Endothelial cell of umbilical vein (primary cell): ENCODE measurements around the gene SLC9A3. TPM values are rescaled to one million over a fixed set of nuclear protein-coding genes. Genes with fewer than 3 reads are reported as not detected.

Source experiments
- BruUV-seq: library from RNA; stranded (reverse); fragments of 400-500 nt; replicated peaks from 2 replicates; lab custom pipeline; 2021; lab: Mats Ljungman, UMichigan
- CTCF ChIA-PET: fragments of 300-600, 350-600 bp; sonication (Branson Sonifier 250); formaldehyde crosslinking; loops from one replicate; lab custom pipeline; 2021; ENCODE audit warnings: antibody characterized with exemption, inconsistent platforms; lab: Charles Lee
- POLR2A ChIA-PET: fragments of 300-600, 350-600 bp; sonication (Branson Sonifier 250); formaldehyde crosslinking; loops from one replicate; lab custom pipeline; 2021; ENCODE audit warnings: antibody characterized with exemption, inconsistent platforms; lab: Charles Lee
- DNase-seq: peaks from one replicate; pipeline ENCODE4 v3.0.0-alpha.2; 2011; ENCODE audit warnings: low read depth, low spot score
- FAIRE-seq: peaks from 2 replicates; lab custom pipeline; 2011; peaks lifted over from hg19 to GRCh38; lab: Jason Lieb, UNC
- H2AFZ ChIP-seq: 2 replicates; pipeline ENCODE4 v1.6.0; 2012; ENCODE audit warnings: low read depth, low read length, control low read depth, inconsistent platforms
- H3K27ac ChIP-seq: 2 replicates; pipeline ENCODE4 v1.5.1; 2011; ENCODE audit warnings: low read depth, mild to moderate bottlenecking, control low read depth, low read length, moderate library complexity; ENCODE audit not compliant: insufficient read depth
- H3K27me3 ChIP-seq, 2 experiments: 2 replicates each; pipeline versions ENCODE4 v1.6.0 to v1.6.1; 2011; ENCODE audit warnings: low read length in 2 of 2, mixed read lengths in 1 of 2; ENCODE audit not compliant: control insufficient read depth in 2 of 2, insufficient read depth in 2 of 2
- H3K36me3 ChIP-seq, 2 experiments: 2 replicates in 1 of 2; 3 replicates in 1 of 2; pipeline ENCODE4 v1.5.1; 2011; ENCODE audit warnings: low read length in 2 of 2, mild to moderate bottlenecking in 1 of 2, moderate library complexity in 1 of 2; ENCODE audit not compliant: control insufficient read depth in 2 of 2, insufficient read depth in 2 of 2; ENCODE audit errors: extremely low read depth in 1 of 2
- H3K4me1 ChIP-seq: 3 replicates; pipeline ENCODE4 v1.5.1; 2011; ENCODE audit warnings: mild to moderate bottlenecking, low read length; ENCODE audit not compliant: control insufficient read depth, insufficient read depth; ENCODE audit errors: extremely low read depth
- H3K4me2 ChIP-seq: 2 replicates; pipeline ENCODE4 v1.6.1; 2011; ENCODE audit warnings: low read length, control low read depth, mixed read lengths; ENCODE audit not compliant: insufficient read depth
- H3K4me3 ChIP-seq, 3 experiments: fragments of 200-600 bp in 1 of 3; sonication (generic), shearing (Covaris generic) in 1 of 3; replicated peaks in 1 of 3; 2 replicates each; pipeline ENCODE4 v1.5.1; 2011 to 2016; ENCODE audit warnings: control low read depth in 3 of 3, low read length in 3 of 3, mild to moderate bottlenecking in 2 of 3, inconsistent platforms in 1 of 3, low read depth in 1 of 3, moderate library complexity in 1 of 3; ENCODE audit not compliant: insufficient read depth in 1 of 3
- H3K79me2 ChIP-seq: 2 replicates; pipeline ENCODE4 v1.6.0; 2012; ENCODE audit warnings: low read length, inconsistent platforms; ENCODE audit not compliant: control insufficient read depth, insufficient read depth
- H3K9ac ChIP-seq: replicated peaks from 2 replicates; pipeline ENCODE3; 2011; ENCODE audit warnings: low read length, control low read depth; ENCODE audit not compliant: insufficient read depth; ENCODE audit errors: extremely low read depth
- H3K9me1 ChIP-seq: replicated peaks from 3 replicates; pipeline ENCODE4 v1.6.0; 2011; ENCODE audit warnings: mild to moderate bottlenecking, low read length; ENCODE audit not compliant: control insufficient read depth, insufficient read depth; ENCODE audit errors: extremely low read depth
- H3K9me3 ChIP-seq: replicated peaks from 2 replicates; pipeline ENCODE4 v1.5.1; 2012; ENCODE audit warnings: low read length, inconsistent platforms; ENCODE audit not compliant: control insufficient read depth, insufficient read depth
- H4K20me1 ChIP-seq: replicated peaks from 2 replicates; pipeline ENCODE3; 2011; ENCODE audit warnings: mild to moderate bottlenecking, low read length; ENCODE audit not compliant: control insufficient read depth, insufficient read depth; ENCODE audit errors: extremely low read depth
- EZH2 ChIP-seq: IDR thresholded peaks from 2 replicates; pipeline ENCODE4 v1.6.1; 2012; ENCODE audit warnings: borderline replicate concordance, low read depth, mild to moderate bottlenecking, moderate library complexity, low read length, inconsistent platforms; ENCODE audit not compliant: severe bottlenecking
- FOS ChIP-seq: IDR thresholded peaks from 2 replicates; pipeline ENCODE4 v1.6.1; 2011; ENCODE audit warnings: mild to moderate bottlenecking, low read length, moderate library complexity, borderline replicate concordance; ENCODE audit not compliant: insufficient read depth
- GATA2 ChIP-seq: IDR thresholded peaks from 2 replicates; pipeline ENCODE4 v1.7.0; 2011; ENCODE audit warnings: low read depth, mild to moderate bottlenecking, moderate library complexity, mixed read lengths, low read length; ENCODE audit not compliant: insufficient read length, insufficient read depth
- JUN ChIP-seq: IDR thresholded peaks from 2 replicates; pipeline ENCODE4 v1.6.1; 2011; ENCODE audit warnings: borderline replicate concordance, low read depth; ENCODE audit not compliant: insufficient read length, insufficient read depth
- MYC ChIP-seq: IDR thresholded peaks from one replicate; pipeline ENCODE4 v1.6.1; 2011; ENCODE audit warnings: mild to moderate bottlenecking, low read depth, low read length
- POLR2A ChIP-seq: IDR thresholded peaks from 2 replicates; pipeline ENCODE4 v1.6.1; 2012; ENCODE audit warnings: low read depth, mild to moderate bottlenecking, control low read depth, low read length
- POLR2AphosphoS5 ChIP-seq: IDR thresholded peaks from 2 replicates; pipeline ENCODE4 v1.6.1; 2012; ENCODE audit warnings: low read depth, mild to moderate bottlenecking, control low read depth, low read length, moderate library complexity; ENCODE audit not compliant: insufficient read depth
- dilution Hi-C: fragments of 300-500 bp; cut with MboI; formaldehyde crosslinking; loops from one replicate; pipeline ENCODE4 v1.15.0; 2019; ENCODE audit warnings: low sequenced_read_pairs; ENCODE audit not compliant: extremely low pct_ligation_motif_present
- intact Hi-C: fragments of 100-400 bp; cut with micrococcal nuclease; formaldehyde crosslinking; loops from one replicate; pipeline ENCODE4 v1.10.0; 2022
- polyA plus RNA-seq, 4 experiments: library from polyadenylated mRNA; depleted of rRNA in 3 of 4; stranded (reverse) in 3 of 4; unstranded in 1 of 4; fragments of >200 nt; gene quantifications; 2 replicates each; pipeline versions ENCODE4 v1.2.1 to v1.2.3, GENCODE V29; 2011 to 2012; ENCODE audit warnings: missing spikeins in 1 of 4
- total RNA-seq: library from RNA; stranded (reverse); gene quantifications from 2 replicates; pipeline ENCODE4 v1.2.3, GENCODE V29; 2021
- TF ChIP-seq, protein P1 (sequence below), 2 donors: IDR thresholded peaks; 1 replicate in 1 of 2; 2 replicates in 1 of 2; pipeline ENCODE4 v1.5.1; 2011; ENCODE audit warnings: low read length in 2 of 2, mild to moderate bottlenecking in 2 of 2, moderate library complexity in 2 of 2, control low read depth in 1 of 2, inconsistent platforms in 1 of 2, low read depth in 1 of 2; ENCODE audit not compliant: insufficient read depth in 1 of 2; ENCODE audit errors: extremely low read depth in 1 of 2
- TF ChIP-seq, protein P2 (sequence below): IDR thresholded peaks from 2 replicates; pipeline ENCODE4 v1.6.1; 2011; ENCODE audit not compliant: insufficient read depth, insufficient read length

The SLC9A3 gene
- total and polyA plus RNA-seq, 2 donors (not counting 3 experiments of a cell fraction or from before 2014, with no cell fraction given): 0.79 to 0.82 TPM

DNA sequence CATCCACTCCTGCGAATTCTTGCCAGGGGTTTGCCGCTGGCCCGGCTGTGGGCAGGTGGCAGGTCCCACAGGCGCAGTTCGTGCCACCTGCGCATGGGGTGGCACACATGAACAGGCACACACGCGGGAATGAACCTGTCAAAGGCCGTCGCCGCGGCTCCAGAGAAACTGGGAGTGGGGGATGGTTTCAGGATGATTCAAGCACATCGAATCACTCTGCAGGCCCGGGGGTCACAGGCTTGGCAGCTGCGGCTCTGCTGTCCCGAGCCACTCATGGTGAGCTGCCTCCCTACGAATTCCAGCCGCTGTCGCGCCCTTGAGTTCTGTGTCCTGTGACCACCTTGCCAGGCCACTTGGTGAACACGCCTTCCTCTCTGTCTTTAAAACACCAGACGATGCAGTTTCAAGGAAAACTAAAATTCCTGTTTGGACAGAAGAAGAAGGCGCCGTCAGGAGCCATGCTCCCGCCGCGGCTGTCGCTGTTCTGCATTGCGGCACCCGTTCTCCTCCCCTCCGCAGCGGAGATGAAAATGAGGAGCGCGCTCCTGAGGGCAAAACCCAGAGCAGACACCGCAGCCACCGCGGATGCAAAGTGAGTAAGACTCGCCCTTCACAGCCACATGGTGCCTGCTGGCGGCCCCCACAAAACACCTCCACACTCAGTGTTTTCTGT is 96.7 kb downstream of the SLC9A3 start:
- H4K20me1 ChIP-seq: no peaks in the 10 kb centered on the region
- intact Hi-C loops: no loop called here
- ChIA-PET POLR2A (no interaction called here), CTCF (interaction anchor here (1.4 to 4.1 kb wide), 3 partner anchors 13 to 239 kb away, joined by 5 to 21 read pairs (median 14); no protein-coding TSS in a partner anchor)
- TF ChIP-seq, protein P1, sequence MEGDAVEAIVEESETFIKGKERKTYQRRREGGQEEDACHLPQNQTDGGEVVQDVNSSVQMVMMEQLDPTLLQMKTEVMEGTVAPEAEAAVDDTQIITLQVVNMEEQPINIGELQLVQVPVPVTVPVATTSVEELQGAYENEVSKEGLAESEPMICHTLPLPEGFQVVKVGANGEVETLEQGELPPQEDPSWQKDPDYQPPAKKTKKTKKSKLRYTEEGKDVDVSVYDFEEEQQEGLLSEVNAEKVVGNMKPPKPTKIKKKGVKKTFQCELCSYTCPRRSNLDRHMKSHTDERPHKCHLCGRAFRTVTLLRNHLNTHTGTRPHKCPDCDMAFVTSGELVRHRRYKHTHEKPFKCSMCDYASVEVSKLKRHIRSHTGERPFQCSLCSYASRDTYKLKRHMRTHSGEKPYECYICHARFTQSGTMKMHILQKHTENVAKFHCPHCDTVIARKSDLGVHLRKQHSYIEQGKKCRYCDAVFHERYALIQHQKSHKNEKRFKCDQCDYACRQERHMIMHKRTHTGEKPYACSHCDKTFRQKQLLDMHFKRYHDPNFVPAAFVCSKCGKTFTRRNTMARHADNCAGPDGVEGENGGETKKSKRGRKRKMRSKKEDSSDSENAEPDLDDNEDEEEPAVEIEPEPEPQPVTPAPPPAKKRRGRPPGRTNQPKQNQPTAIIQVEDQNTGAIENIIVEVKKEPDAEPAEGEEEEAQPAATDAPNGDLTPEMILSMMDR (IDR thresholded peaks at IDR 0.05; ENCODE audit: extremely low read depth in 1 of 2, insufficient read depth in 1 of 2, low read depth in 1 of 2, low read length in 2 of 2): no peak
- TF ChIP-seq EZH2 (no peak), POLR2A (no peak), FOS (no peak), GATA2 (no peak), MYC (no peak), POLR2AphosphoS5 (no peak), JUN (no peak)
- TF ChIP-seq, protein P2, sequence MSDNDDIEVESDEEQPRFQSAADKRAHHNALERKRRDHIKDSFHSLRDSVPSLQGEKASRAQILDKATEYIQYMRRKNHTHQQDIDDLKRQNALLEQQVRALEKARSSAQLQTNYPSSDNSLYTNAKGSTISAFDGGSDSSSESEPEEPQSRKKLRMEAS: no peak
- H3K9me1 ChIP-seq: no peaks in the 10 kb centered on the region
- H3K4me2 ChIP-seq: no peak overlapping the region
- no peaks in the 10 kb centered on the region for H3K79me2 ChIP-seq
- BruUV-seq: no TSS peak
- DNase-seq: no peak
- H3K36me3 ChIP-seq: no peaks in the 10 kb centered on the region
- H3K4me1 ChIP-seq: no peaks in the 10 kb centered on the region
- H2AFZ ChIP-seq: no peak overlapping the region
- H3K9ac ChIP-seq: no peak overlapping the region
- H3K4me3 ChIP-seq: no peak overlapping the region
- no peak overlapping the region for H3K27ac ChIP-seq
- H3K9me3 ChIP-seq: no peaks in the 10 kb centered on the region
- dilution Hi-C loops: no loop called here
- FAIRE-seq: no peak
- no peaks in the 10 kb centered on the region for H3K27me3 ChIP-seq
